Mesenteric fat pad (tissue), 1 donor: ENCODE measurements around the gene TRPM8. TPM values are rescaled to one million over a fixed set of nuclear protein-coding genes. Genes with fewer than 3 reads are reported as not detected.

Source experiments
- DNase-seq: peaks from one replicate; pipeline ENCODE4 v3.0.0-alpha.2; 2020; ENCODE audit warnings: low spot score
- total RNA-seq: library from RNA; stranded (reverse); fragmentation: NEBNext Ultra II Directional; extraction: Animal tissue kit (Norgen Biotek cat#: 25700); gene quantifications from one replicate; pipeline ENCODE4 v1.2.1, GENCODE V29; 2021
- donor health status: DM: yes; HTN: yes; CAD: no.

TRPM8 gene
- total RNA-seq, 1 donor from 2014 or later = not detected

GRCh38 chr2:233973786-233974185 is 56.6 kb downstream of the TRPM8 start:
- no peak for DNase-seq

- DNase-seq = no peak
Observed at GRCh38 chr2:233974530-233975071, 57.4 kb downstream of the TRPM8 start.

DNA sequence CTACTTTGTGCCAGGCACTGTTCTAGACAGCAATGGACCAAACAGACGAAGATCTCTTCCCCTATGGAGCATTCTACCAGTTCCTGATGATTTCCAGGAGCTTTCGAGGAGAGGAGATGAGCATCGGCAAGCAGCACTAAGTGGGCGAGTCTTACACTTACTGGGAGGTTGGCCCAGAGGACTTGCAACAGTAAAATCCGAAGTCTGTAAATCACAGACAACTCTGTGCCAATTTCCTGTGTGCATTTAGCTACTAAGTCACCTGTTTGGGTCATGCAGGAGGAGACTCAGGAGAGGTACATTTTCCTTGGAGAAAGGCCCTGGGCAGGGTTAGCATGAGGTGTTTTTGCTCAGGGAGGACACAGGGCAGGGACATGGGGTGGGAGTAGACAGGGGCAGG is 58.9 kb downstream of the TRPM8 start:
- no peak for DNase-seq

GRCh38 chr2:233976690-233977294 is 59.6 kb downstream of the TRPM8 start:
- no peak for DNase-seq

GRCh38 chr2:233977296-233977837 is 60.2 kb downstream of the TRPM8 start:
- no peak for DNase-seq

DNA sequence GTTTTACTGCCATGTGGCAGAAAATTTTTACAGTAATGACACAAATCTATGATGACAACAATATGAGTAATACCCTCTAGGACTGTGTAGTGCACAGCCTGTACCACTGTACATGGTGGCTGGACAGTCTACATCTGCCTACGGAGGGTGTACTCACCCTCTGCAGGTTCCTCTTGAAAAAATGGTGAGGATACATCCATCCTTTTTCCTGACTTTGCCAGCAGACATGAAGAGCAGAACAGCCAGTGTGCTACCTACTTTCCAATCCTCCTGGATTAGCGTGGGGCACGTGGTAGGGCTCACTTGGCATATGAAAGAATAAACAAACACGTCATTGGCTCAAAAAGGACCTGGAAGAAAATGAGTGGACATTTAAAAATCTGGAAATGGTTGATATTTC is 62.6 kb downstream of the TRPM8 start:
- DNase-seq = no peak

DNA sequence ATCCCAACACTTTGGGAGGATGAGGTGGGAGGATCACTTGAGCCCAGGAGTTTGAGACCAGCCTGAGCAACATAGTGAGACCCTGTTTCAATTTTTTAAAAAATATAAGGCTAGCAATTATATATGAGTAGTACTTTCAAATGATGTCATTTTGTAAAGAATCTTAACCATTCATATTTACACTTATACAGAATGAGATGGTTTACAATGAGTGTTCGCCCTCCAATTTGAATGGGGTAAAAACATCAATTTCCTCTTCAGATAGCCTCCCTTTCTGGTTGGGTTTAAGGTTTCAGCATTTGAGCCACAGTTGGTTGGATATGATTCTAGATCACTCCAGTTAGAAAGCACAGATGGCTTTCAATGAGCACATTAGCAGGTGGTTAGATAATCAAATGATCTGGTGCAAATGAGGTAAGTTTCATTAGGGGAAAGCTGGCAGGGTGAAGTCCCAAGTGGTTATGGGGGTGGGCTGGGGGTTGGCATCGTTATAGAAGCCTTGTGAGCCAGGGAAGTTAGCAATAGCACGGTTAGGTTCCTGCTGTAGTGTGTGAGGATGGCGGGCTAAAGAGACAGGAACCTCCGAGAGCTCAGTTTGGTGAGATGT is 63.9 kb downstream of the TRPM8 start:
- no peak for DNase-seq

DNA sequence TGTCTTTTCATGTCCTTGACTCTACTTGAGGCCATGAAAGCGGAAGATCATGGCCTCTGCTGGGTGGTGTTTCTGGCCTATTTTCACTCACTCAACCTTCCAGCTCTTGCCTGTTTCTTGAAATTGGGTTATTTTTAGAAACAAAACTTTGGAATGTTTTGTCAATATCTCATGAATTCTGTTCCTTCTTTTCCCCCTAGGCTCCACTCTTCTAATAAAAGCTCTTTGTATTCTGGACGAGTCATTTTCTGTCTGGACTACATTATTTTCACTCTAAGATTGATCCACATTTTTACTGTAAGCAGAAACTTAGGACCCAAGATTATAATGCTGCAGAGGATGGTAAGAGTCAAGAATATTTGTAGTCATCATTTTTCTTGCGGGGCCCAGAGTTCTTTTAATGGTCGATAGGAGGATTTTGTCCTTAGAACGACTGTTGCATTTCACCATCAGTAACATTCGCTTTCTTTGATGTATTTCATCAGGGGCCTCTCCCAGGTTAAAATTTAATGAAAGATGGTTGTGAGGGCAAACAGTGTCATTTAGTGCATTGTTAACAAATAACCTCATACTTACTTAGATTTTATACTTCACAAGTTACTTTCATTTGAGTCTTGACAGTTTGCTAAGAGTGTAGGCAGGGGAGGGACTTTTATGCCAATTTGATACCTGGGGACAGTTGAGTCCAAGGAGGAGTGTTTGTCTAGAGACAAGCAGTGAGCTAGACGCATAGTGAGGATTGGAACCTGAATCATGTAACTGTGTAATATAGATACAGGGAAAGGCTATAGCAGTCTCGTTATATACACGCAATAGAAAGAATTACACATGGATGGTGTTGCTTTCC is 64.6 kb downstream of the TRPM8 start:
- no peak for DNase-seq

GRCh38 chr2:233982421-233983121 is 65.4 kb downstream of the TRPM8 start:
- DNase-seq = no peak

DNA sequence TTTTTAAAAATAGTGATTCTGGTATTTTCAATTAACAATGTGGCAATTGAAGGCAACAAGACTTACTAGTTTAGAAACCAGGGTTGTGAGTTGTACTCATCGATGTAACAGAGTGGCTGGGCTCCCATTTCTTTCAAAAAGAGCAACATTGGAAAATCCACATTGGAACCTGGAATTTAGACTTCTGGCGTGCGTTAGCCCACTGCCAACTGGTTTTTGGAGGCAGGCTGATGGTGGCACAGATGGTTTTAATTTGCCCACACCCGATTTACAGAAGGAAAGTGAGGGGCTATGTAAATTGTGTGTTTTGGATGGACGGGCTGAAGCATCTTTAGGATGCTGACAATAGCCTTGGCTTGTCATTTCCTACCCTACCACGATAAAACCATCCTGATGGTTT is 66.3 kb downstream of the TRPM8 start:
- DNase-seq = no peak

GRCh38 chr2:233988581-233988980 is 71.4 kb downstream of the TRPM8 start:
- DNase-seq = no peak

GRCh38 chr2:233989221-233989858 is 72.2 kb downstream of the TRPM8 start:
- DNase-seq = no peak

DNA sequence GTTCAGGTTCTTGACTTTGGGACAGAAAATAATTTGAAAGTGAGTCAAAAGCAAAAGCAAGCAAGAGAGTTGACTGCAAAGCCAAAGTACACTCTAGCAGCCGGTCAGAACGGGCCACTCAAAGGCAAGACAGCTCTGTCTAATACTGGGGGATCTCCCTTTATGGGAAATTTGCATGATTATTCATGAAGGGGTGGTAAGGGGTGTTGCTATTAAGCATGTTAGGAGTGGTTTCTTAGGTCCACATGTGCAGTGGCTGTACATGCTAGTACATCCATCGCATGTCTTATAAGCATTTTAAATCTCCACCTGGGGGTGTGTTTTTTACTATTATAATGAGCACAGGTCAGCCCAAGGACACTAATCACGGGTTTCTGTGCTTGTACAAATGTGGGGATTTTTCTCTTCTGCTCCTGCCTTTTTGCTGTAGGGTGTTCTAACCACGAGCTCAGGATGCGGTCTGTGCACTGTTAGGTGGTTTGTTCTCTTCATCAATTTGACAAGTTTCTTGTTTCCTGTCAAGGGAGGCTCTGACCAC is 73.2 kb downstream of the TRPM8 start:
- DNase-seq = no peak

GRCh38 chr2:233991196-233991595 is 74.0 kb downstream of the TRPM8 start:
- DNase-seq = no peak

DNA sequence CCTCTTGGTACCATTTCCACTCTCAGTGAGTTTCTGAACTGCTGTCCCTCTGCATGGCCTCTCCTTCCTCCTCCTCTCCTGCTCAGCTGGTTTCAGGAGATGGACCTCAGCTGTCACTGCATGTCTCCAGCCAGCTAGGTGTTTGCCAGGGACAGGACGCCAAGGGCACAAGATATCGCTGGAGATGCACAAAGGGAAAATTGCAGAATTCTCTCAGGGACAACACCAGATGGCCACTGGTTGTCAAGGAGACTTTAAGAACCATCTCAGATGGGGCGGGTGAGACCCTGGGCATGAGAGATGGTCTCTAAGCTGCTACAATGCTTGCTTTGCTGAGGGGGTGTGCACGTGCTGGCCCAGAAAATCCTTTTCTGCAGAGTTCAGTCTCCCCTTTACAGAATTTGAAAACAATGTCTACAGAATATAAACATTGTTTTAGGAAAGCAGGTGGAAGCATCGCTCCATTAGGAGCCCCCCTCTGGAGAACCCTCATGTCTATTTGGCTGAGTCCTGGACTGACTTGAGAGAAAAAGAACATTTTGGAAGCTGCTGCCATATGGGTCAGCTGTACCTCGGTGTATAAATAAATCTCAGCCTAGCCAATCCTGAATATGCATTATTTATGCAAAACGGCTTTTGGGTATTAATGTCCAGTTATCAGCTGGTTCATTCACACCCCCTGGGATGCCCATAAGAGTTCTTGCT is 75.5 kb downstream of the TRPM8 start:
- DNase-seq = no peak

DNA sequence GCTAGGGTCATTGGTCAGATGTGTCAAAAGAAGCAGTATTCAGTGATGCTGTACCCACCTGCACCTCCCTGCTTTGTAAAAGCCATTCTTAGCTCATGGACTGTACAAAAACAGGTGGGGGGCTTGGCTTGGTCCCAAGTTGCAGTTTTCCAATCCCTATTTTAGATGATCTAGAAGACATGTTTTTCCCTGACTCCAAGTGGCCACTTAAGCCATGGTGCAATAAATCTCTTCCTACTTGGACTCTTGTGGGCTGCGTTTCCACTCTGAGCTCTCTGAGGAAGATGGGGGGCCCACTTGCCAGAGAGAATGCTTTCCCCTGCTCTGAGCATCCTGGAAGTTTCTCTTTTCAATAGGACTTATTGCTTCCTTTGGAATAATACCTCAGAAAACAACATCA is 76.3 kb downstream of the TRPM8 start:
- DNase-seq = no peak

DNA sequence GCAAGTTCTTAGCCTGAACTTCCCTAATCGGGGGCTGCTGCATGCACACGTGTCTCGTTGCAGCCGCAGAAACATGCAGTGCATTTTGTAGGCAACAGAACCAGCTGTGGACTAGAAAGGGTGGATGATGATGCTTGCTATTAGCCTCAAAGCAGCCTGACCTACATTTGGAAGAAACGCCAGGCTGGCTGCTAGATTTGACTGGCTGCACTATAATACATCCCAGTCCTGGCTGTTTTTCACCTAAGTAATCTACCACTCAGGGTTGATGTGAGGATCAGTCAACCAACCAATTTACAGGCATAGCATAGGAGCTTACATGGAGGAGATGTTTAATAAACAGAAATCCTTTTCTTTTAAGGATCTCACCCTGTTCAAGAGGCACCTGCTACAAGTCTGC is 77.0 kb downstream of the TRPM8 start:
- no peak for DNase-seq

DNA sequence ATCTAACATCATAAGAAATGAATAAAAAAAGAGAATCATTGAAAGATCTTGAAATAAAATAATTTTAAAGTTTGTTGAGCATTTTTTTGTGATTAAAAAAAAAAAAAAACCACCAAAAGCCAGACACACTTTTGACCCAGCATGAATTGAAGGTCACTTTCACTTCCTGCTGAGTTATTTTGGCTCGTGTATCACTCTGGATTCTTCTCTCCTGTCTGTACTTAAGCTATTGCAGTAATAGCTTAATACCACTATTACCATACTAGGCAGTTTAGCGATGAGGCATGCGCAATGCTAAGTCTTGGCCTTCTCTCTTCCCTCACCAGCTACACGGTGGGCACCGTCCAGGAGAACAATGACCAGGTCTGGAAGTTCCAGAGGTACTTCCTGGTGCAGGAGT is 78.8 kb downstream of the TRPM8 start:
- DNase-seq = no peak

GRCh38 chr2:233996461-233996860 is 79.3 kb downstream of the TRPM8 start:
- no peak for DNase-seq

DNA sequence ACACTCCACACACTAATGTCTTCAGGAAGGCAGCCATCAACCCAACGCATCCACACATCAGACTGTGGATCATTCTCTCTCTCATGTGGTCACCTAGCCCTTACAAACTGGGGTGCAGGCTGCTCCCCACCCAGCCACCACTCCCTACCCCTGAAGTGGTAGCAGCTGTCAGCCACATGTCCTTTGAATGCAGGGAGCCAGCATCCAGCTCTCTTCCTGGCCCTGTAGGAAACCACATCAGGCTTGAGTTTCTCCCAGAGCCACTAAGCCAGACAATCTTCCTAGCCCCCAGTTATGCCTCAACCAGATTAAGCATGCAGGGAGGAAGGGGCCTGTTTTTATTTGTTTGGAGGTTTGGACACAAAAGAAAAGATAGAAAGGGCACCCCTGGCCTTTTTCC is 80.5 kb downstream of the TRPM8 start:
- no peak for DNase-seq
